HepG2 (cell line): ENCODE results near the gene RPP14. TPM values are rescaled to one million over a fixed set of nuclear protein-coding genes. Genes with fewer than 3 reads are reported as not detected.

Source experiments
- HCFC1 ChIP-seq: fragments of 150-350 bp; IDR thresholded peaks from 2 replicates; pipeline ENCODE4 v1.6.1; 2014; ENCODE audit warnings: low read depth, low read length
- MYNN ChIP-seq: sonication (generic); formaldehyde crosslinking; IDR thresholded peaks from 2 replicates; pipeline ENCODE4 v1.4.0; 2020; ENCODE audit warnings: mild to moderate bottlenecking, low read depth, missing genetic modification reagents
- NFE2 ChIP-seq: sonication (generic); formaldehyde crosslinking; IDR thresholded peaks from 2 replicates; pipeline ENCODE4 v1.4.0; 2020; ENCODE audit warnings: missing genetic modification reagents
- RBAK ChIP-seq: sonication (generic); formaldehyde crosslinking; IDR thresholded peaks from 2 replicates; pipeline ENCODE4 v1.5.1; 2020; ENCODE audit warnings: mild to moderate bottlenecking, missing genetic modification reagents
- RERE ChIP-seq: IDR thresholded peaks from 2 replicates; pipeline ENCODE4 v1.6.1; 2016; ENCODE audit warnings: low read depth, missing genetic modification reagents, missing compliant biosample characterization
- RNF219 ChIP-seq: sonication (generic); formaldehyde crosslinking; IDR thresholded peaks from 2 replicates; pipeline ENCODE4 v1.5.0; 2020; ENCODE audit warnings: mild to moderate bottlenecking, missing genetic modification reagents
- ZNF207 ChIP-seq: fragments of 450-650 bp; IDR thresholded peaks from 2 replicates; pipeline ENCODE4 v1.6.1; 2016; ENCODE audit warnings: antibody characterized with exemption, borderline replicate concordance
- ZNF280D ChIP-seq: sonication (generic); formaldehyde crosslinking; IDR thresholded peaks from 2 replicates; pipeline ENCODE4 v1.5.1; 2020; ENCODE audit warnings: mild to moderate bottlenecking, missing genetic modification reagents
- ZNF451 ChIP-seq: sonication (generic); formaldehyde crosslinking; IDR thresholded peaks from 2 replicates; pipeline ENCODE4 v1.5.0; 2020; ENCODE audit warnings: mild to moderate bottlenecking, missing genetic modification reagents
- ZNF609 ChIP-seq: sonication (generic); formaldehyde crosslinking; IDR thresholded peaks from 2 replicates; pipeline ENCODE4 v1.4.0; 2020; ENCODE audit warnings: mild to moderate bottlenecking, missing genetic modification reagents, borderline replicate concordance
- ZNF75D ChIP-seq: sonication (generic); formaldehyde crosslinking; IDR thresholded peaks from 2 replicates; pipeline ENCODE4 v1.8.1; 2023; ENCODE audit warnings: missing genetic modification reagents, mild to moderate bottlenecking, borderline replicate concordance
- ZSCAN12 ChIP-seq: sonication (generic); formaldehyde crosslinking; IDR thresholded peaks from 2 replicates; pipeline ENCODE4 v1.9.0; 2021; ENCODE audit warnings: mild to moderate bottlenecking, missing genetic modification reagents
- polyA plus RNA-seq, 8 experiments: library from polyadenylated mRNA; depleted of rRNA in 3 of 8; stranded (reverse) in 7 of 8; unstranded in 1 of 8; fragments of >200 nt; fragmentation: Illumina TruSeq in 4 of 8; extraction: Trizol in 4 of 8; gene quantifications; 2 replicates each; pipeline versions ENCODE4 v1.2.1 to v1.2.3, GENCODE V29; 2011 to 2016; ENCODE audit warnings: low read depth in 4 of 8, missing spikeins in 1 of 8, mixed read lengths in 1 of 8; ENCODE audit not compliant: insufficient read depth in 1 of 8
- total RNA-seq, 5 experiments: library from RNA; depleted of rRNA; stranded (reverse); fragments of >200 nt; fragmentation: Illumina TruSeq; extraction: Trizol; gene quantifications; 2 replicates each; pipeline ENCODE4 v1.2.3, GENCODE V29; 2016; ENCODE audit warnings: low read depth in 1 of 5

RPP14 gene
- total and polyA plus RNA-seq, 2 of the 13 experiments (the other 11 are each of a cell fraction or from before 2014, with no cell fraction given) = 15.4 to 16.2 TPM

- TF ChIP-seq ZNF280D (CRISPR knock-in tag) (peak; percentile 85; the same call in 1 of the 2 replicates), RERE (CRISPR knock-in tag) (peak; percentile 45; the same call in 1 of the 2 replicates), RNF219 (CRISPR knock-in tag) (0 out of 2 replicates have a peak, but pooled peaks have one; percentile 1), ZSCAN12 (CRISPR knock-in tag) (no peak), MYNN (no peak; the same call in 1 of the 2 replicates), ZNF609 (CRISPR knock-in tag) (no peak), RBAK (no peak), ZNF75D (CRISPR knock-in tag) (no peak), HCFC1 (peak; percentile 48), ZNF451 (CRISPR knock-in tag) (0 out of 2 replicates have a peak, but pooled peaks have one; percentile 66), NFE2 (CRISPR knock-in tag) (no peak), ZNF207 (no peak)
Measured at GRCh38 chr3:58305882-58306711, at the start of gene RPP14, which contains the start of gene HTD2 (continued).
